Neural cell (in vitro differentiated cells): Measurements from ENCODE around the gene SNRNP40. TPM values are rescaled to one million over a fixed set of nuclear protein-coding genes. Genes with fewer than 3 reads are reported as not detected.
A peak's percentile ranks its signal among the peaks of the same experiment; 100 is the strongest.

Source experiments
- H2AFZ ChIP-seq: fragments of 200-600, 300-800 bp; sonication (generic), shearing (Covaris generic); 2 replicates; pipeline ENCODE4 v1.6.0; 2014; ENCODE audit warnings: low read depth, mild to moderate bottlenecking, antibody characterized with exemption, low read length, moderate library complexity
- H3F3A ChIP-seq: fragments of 200-600 bp; shearing (Covaris generic); 2 replicates; pipeline ENCODE4 v1.6.1; 2016; ENCODE audit warnings: mild to moderate bottlenecking, moderate library complexity, mixed read lengths, antibody characterized with exemption, low read length; ENCODE audit not compliant: insufficient read depth, poor library complexity, severe bottlenecking
- H3K27ac ChIP-seq: fragments of 200-600, 300-800 bp; sonication (generic), shearing (Covaris generic); 2 replicates; pipeline ENCODE4 v1.5.1; 2014; ENCODE audit warnings: mild to moderate bottlenecking, low read length, moderate library complexity
- H3K27me3 ChIP-seq: fragments of 300-800, 200-600 bp; sonication (generic), shearing (Covaris generic); 2 replicates; pipeline ENCODE4 v1.6.0; 2014; ENCODE audit warnings: mild to moderate bottlenecking, low read depth, low read length, moderate library complexity; ENCODE audit not compliant: insufficient read depth
- H3K36me3 ChIP-seq: fragments of 300-800, 200-600 bp; sonication (generic), shearing (Covaris generic); 2 replicates; pipeline ENCODE4 v1.5.1; 2014; ENCODE audit warnings: mild to moderate bottlenecking, antibody characterized with exemption, low read length, moderate library complexity; ENCODE audit not compliant: insufficient read depth
- H3K4me2 ChIP-seq: fragments of 300-800, 200-600 bp; sonication (generic), shearing (Covaris generic); 2 replicates; pipeline ENCODE4 v1.6.0; 2014; ENCODE audit warnings: mild to moderate bottlenecking, low read length
- H3K4me3 ChIP-seq: fragments of 300-800, 200-600 bp; sonication (generic), shearing (Covaris generic); 2 replicates; pipeline ENCODE4 v1.5.1; 2014; ENCODE audit warnings: mild to moderate bottlenecking, low read length, moderate library complexity
- H3K79me2 ChIP-seq: fragments of 200-600 bp; shearing (Covaris generic); replicated peaks from 2 replicates; pipeline ENCODE4 v1.6.0; 2014; ENCODE audit warnings: mild to moderate bottlenecking, low read length, moderate library complexity; ENCODE audit not compliant: insufficient read depth
- H3K9ac ChIP-seq: fragments of 300-800, 200-600 bp; sonication (generic), shearing (Covaris generic); 2 replicates; pipeline ENCODE4 v1.6.1; 2016; ENCODE audit warnings: mild to moderate bottlenecking, low read length, mixed read lengths
- H3K9me2 ChIP-seq: fragments of 200-600 bp; shearing (Covaris generic); 2 replicates; pipeline ENCODE4 v1.6.1; 2016; ENCODE audit warnings: mild to moderate bottlenecking, low read length, mixed read lengths; ENCODE audit not compliant: insufficient read depth
- H3K9me3 ChIP-seq: fragments of 200-600, 300-800 bp; sonication (generic), shearing (Covaris generic); 2 replicates; pipeline ENCODE4 v1.6.1; 2016; ENCODE audit warnings: mild to moderate bottlenecking, mixed run types, low read length, moderate library complexity, mixed read lengths
- H4K20me1 ChIP-seq: fragments of 200-600 bp; shearing (Covaris generic); 2 replicates; pipeline ENCODE4 v1.6.1; 2016; ENCODE audit warnings: mild to moderate bottlenecking, mixed run types; ENCODE audit not compliant: insufficient read depth
- MXI1 ChIP-seq: fragments of 450-650 bp; conservative IDR thresholded peaks from 2 replicates; pipeline ENCODE4 v1.6.1; 2014; ENCODE audit warnings: antibody characterized with exemption, mild to moderate bottlenecking; ENCODE audit not compliant: poor library complexity, severe bottlenecking
- POLR2AphosphoS5 ChIP-seq: IDR thresholded peaks from 2 replicates; pipeline ENCODE4 v1.6.1; 2012
- RAD21 ChIP-seq: fragments of 450-650 bp; conservative IDR thresholded peaks from 2 replicates; pipeline ENCODE4 v1.6.1; 2014; ENCODE audit warnings: antibody characterized with exemption, mild to moderate bottlenecking, moderate library complexity
- SMC3 ChIP-seq: fragments of 450-650 bp; conservative IDR thresholded peaks from 2 replicates; pipeline ENCODE4 v1.6.1; 2014; ENCODE audit warnings: antibody characterized with exemption, mild to moderate bottlenecking, moderate library complexity; ENCODE audit not compliant: poor library complexity
- polyA plus RNA-seq: library from polyadenylated mRNA; depleted of rRNA; stranded (reverse); fragments of >200 nt; gene quantifications from 2 replicates; pipeline ENCODE4 v1.2.3, GENCODE V29; 2014
- TF ChIP-seq, protein P1 (sequence below): fragments of 450-650 bp; IDR thresholded peaks from 2 replicates; pipeline ENCODE4 v1.5.1; 2014; ENCODE audit warnings: antibody characterized with exemption, mild to moderate bottlenecking, moderate library complexity; ENCODE audit not compliant: poor library complexity, severe bottlenecking
- TF ChIP-seq, protein P2 (sequence below): IDR thresholded peaks from 2 replicates; pipeline ENCODE4 v1.6.1; 2012; ENCODE audit warnings: borderline replicate concordance

Gene SNRNP40
- polyA plus RNA-seq, 1 donor from 2014 or later: 87.2 TPM

DNA sequence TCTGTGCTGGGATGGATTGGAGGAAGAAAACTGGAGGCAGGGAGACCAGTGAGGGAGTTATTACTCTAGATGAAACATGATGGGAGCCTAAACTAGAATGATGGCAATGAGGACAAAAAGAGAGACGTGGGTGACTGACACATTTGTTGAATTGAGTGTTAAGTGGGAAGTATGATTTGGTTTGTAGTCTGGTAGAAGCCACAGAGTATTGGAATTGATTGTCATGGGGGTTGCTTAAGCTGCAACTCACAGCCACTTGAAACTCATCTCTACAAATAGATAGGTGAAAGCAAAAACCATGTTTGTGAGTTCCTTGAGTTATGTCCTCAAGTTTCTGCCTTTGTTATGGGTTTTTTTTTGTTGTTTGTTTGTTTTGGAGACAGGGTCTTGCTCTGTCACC, 47.9 kb upstream of the SNRNP40 start:
- Histone ChIP-seq H3K9ac (no peak overlapping the region), H3K27me3 (no peaks in the 10 kb centered on the region), H3F3A (no peaks in the 10 kb centered on the region), H3K27ac (no peak overlapping the region), H3K79me2 (no peaks in the 10 kb centered on the region), H3K4me3 (no peak overlapping the region), H3K9me3 (no peaks in the 10 kb centered on the region), H3K36me3 (no peaks in the 10 kb centered on the region), H3K9me2 (no peaks in the 10 kb centered on the region), H3K4me2 (no peak overlapping the region), H4K20me1 (no peaks in the 10 kb centered on the region), H2AFZ (no peak overlapping the region)
- TF ChIP-seq, protein P1, sequence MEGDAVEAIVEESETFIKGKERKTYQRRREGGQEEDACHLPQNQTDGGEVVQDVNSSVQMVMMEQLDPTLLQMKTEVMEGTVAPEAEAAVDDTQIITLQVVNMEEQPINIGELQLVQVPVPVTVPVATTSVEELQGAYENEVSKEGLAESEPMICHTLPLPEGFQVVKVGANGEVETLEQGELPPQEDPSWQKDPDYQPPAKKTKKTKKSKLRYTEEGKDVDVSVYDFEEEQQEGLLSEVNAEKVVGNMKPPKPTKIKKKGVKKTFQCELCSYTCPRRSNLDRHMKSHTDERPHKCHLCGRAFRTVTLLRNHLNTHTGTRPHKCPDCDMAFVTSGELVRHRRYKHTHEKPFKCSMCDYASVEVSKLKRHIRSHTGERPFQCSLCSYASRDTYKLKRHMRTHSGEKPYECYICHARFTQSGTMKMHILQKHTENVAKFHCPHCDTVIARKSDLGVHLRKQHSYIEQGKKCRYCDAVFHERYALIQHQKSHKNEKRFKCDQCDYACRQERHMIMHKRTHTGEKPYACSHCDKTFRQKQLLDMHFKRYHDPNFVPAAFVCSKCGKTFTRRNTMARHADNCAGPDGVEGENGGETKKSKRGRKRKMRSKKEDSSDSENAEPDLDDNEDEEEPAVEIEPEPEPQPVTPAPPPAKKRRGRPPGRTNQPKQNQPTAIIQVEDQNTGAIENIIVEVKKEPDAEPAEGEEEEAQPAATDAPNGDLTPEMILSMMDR: no peak
- TF ChIP-seq MXI1: no peak

DNA sequence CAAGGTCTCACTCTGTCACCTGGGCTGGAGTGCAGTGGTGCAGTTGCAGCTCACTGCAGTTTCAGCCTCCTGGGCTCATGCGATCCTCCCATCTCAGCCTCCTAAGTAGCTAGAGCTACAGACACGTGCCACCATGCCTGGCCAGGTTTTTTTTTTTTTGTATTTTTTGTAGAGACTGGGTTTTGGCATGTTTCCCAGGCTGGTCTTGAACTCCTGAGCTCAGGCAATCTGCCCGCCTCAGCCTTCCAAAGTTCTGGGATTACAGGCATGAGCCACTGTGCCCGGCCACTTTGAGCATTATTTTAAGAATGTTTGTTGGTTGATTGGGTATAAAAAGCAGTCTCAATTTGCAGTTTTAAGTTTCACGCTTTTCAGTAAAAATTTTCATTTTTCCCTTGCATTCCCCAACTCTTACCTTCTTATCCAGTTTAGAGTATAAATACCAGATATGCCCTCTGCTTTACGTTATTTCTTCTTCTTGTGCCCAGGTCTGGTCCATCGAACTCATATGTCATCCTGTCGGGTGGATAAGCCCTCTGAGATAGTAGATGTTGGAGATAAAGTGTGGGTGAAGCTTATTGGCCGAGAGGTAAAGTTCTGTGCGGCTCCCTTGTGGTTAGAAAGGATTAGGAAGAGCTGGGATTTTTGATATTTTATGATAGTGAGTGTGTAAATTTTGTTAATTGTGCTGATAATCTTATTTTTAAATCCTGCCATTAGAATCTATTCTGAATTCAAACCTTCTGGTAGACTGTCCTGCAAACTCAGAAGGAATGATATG, 40.3 kb upstream of the SNRNP40 start:
- H3F3A ChIP-seq: no peaks in the 10 kb centered on the region
- H2AFZ ChIP-seq: no peak overlapping the region
- no peaks in the 10 kb centered on the region for H3K36me3 ChIP-seq
- no peaks in the 10 kb centered on the region for H3K9me3 ChIP-seq
- no peaks in the 10 kb centered on the region for H3K27me3 ChIP-seq
- no peaks in the 10 kb centered on the region for H3K79me2 ChIP-seq
- TF ChIP-seq SMC3 (no peak), POLR2AphosphoS5 (no peak)
- H3K4me2 ChIP-seq: no peak overlapping the region
- no peak overlapping the region for H3K9ac ChIP-seq
- no peak overlapping the region for H3K4me3 ChIP-seq
- no peaks in the 10 kb centered on the region for H3K9me2 ChIP-seq
- no peaks in the 10 kb centered on the region for H4K20me1 ChIP-seq
- H3K27ac ChIP-seq: no peak overlapping the region

DNA sequence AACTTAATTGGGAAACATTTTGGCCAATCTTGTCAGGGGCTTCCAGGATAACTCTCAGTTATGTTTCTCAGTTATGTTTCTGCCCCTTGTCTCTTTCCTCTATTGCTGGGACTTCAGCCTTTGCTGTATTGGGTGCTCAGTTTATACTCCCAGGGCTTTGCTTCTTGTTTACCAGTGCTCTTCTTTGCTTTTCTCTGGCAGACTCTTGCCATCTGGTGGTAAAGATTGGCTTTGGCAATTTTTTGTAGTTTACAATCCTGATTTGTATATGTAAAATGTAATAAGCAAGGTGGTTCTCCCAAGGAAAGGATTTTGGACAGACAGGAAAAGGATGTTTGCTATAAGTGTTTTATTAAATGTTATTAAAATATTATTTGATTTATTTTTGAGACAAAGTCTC, 38.4 kb upstream of the SNRNP40 start:
- H3K4me2 ChIP-seq: no peak overlapping the region
- H3K36me3 ChIP-seq: no peaks in the 10 kb centered on the region
- TF ChIP-seq, protein P1: peak; percentile 71
- TF ChIP-seq RAD21: peak; percentile 77
- TF ChIP-seq SMC3: peak; percentile 85
- TF ChIP-seq, protein P2, sequence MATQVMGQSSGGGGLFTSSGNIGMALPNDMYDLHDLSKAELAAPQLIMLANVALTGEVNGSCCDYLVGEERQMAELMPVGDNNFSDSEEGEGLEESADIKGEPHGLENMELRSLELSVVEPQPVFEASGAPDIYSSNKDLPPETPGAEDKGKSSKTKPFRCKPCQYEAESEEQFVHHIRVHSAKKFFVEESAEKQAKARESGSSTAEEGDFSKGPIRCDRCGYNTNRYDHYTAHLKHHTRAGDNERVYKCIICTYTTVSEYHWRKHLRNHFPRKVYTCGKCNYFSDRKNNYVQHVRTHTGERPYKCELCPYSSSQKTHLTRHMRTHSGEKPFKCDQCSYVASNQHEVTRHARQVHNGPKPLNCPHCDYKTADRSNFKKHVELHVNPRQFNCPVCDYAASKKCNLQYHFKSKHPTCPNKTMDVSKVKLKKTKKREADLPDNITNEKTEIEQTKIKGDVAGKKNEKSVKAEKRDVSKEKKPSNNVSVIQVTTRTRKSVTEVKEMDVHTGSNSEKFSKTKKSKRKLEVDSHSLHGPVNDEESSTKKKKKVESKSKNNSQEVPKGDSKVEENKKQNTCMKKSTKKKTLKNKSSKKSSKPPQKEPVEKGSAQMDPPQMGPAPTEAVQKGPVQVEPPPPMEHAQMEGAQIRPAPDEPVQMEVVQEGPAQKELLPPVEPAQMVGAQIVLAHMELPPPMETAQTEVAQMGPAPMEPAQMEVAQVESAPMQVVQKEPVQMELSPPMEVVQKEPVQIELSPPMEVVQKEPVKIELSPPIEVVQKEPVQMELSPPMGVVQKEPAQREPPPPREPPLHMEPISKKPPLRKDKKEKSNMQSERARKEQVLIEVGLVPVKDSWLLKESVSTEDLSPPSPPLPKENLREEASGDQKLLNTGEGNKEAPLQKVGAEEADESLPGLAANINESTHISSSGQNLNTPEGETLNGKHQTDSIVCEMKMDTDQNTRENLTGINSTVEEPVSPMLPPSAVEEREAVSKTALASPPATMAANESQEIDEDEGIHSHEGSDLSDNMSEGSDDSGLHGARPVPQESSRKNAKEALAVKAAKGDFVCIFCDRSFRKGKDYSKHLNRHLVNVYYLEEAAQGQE: no peak
- no peaks in the 10 kb centered on the region for H3K9me2 ChIP-seq
- H3K4me3 ChIP-seq: no peak overlapping the region
- no peaks in the 10 kb centered on the region for H3K79me2 ChIP-seq
- no peaks in the 10 kb centered on the region for H4K20me1 ChIP-seq
- H3K9ac ChIP-seq: no peak overlapping the region
- H3K27me3 ChIP-seq: no peaks in the 10 kb centered on the region
- H3K27ac ChIP-seq: no peak overlapping the region
- H2AFZ ChIP-seq: no peak overlapping the region
- H3K9me3 ChIP-seq: no peaks in the 10 kb centered on the region
- no peaks in the 10 kb centered on the region for H3F3A ChIP-seq
